Measurements from ENCODE around the gene HORMAD1.
"Not testable (repeated sequence)": the region's sequence is repeated elsewhere in the genome, so short reads cannot be mapped to it uniquely, and the experiment has no call there.

Gene HORMAD1

GRCh38 chr1:150720703-150721102, at the start of gene HORMAD1:
Gene HORMAD1 (minus strand): TSS chr1:150720895. CDS start chr1:150719505, 1,390 bp downstream.
- Histone ChIP-seq H3K4me3 (no peak within 1 kb of the TSS), H3K27ac (no peak within 1 kb of the TSS)

GRCh38 chr1:150767704-150768103, 47.0 kb upstream of the HORMAD1 start:
- not testable (repeated sequence) for H3K4me3 ChIP-seq, H3K27ac ChIP-seq

GRCh38 chr1:150765977-150766301, 45.2 kb upstream of the HORMAD1 start:
- Histone ChIP-seq H3K4me3 (peak overlapping the region in 6 of 7 experiments; percentile 20 to 44 (median 29)), H3K27ac (peak overlapping the region in 20 of 21 experiments; percentile 33 to 93 (median 81))

- H3K27ac ChIP-seq = peak within 1 kb of the TSS in 20 of 21 experiments; percentile 33 to 93 (median 81)
- peak within 1 kb of the TSS; percentile 20 to 44 (median 26) for H3K4me3 ChIP-seq
Measured at GRCh38 chr1:150765296-150765976, 44.7 kb upstream of the HORMAD1 start, which contains the start of gene CTSS. Gene CTSS (minus strand): TSS chr1:150765778. CDS start chr1:150764763, 1,015 bp downstream.

- peak overlapping the region; percentile 20 to 44 (median 26) for H3K4me3 ChIP-seq
- H3K27ac ChIP-seq = peak overlapping the region in 20 of 21 experiments; percentile 7 to 93 (median 80)
Measured at GRCh38 chr1:150764617-150765101, 44.0 kb upstream of the HORMAD1 start.

- Histone ChIP-seq H3K27ac (peak overlapping the region in 1 of 21 experiments; percentile 6), H3K4me3 (no peak overlapping the region)
Measured at GRCh38 chr1:150763018-150763417, 42.3 kb upstream of the HORMAD1 start.

- Histone ChIP-seq H3K4me3 (no peak overlapping the region), H3K27ac (no peak overlapping the region)
Measured at GRCh38 chr1:150762552-150762951, 41.9 kb upstream of the HORMAD1 start.

GRCh38 chr1:150761801-150762200, 41.1 kb upstream of the HORMAD1 start:
- Histone ChIP-seq H3K27ac (no peak overlapping the region), H3K4me3 (no peak overlapping the region)

GRCh38 chr1:150760013-150760412, 39.3 kb upstream of the HORMAD1 start:
- Histone ChIP-seq H3K4me3 (no peak overlapping the region), H3K27ac (no peak overlapping the region)

GRCh38 chr1:150753416-150753815, 32.7 kb upstream of the HORMAD1 start:
- no peak overlapping the region for H3K27ac ChIP-seq

GRCh38 chr1:150751443-150751842, 30.7 kb upstream of the HORMAD1 start:
- H3K4me3 ChIP-seq = no peak overlapping the region
- no peak overlapping the region for H3K27ac ChIP-seq

More at GRCh38 chr1:150753416-150753815, 32.7 kb upstream of the HORMAD1 start:
- no peak overlapping the region for H3K4me3 ChIP-seq

GRCh38 chr1:150749720-150750311, 29.1 kb upstream of the HORMAD1 start:
- Histone ChIP-seq H3K4me3 (no peak overlapping the region), H3K27ac (no peak overlapping the region)

GRCh38 chr1:150748878-150749719, 28.4 kb upstream of the HORMAD1 start:
- H3K4me3 ChIP-seq = no peak overlapping the region
- H3K27ac ChIP-seq = no peak overlapping the region

- Histone ChIP-seq H3K4me3 (no peak overlapping the region), H3K27ac (no peak overlapping the region)
Measured at GRCh38 chr1:150730130-150730721, 9.5 kb upstream of the HORMAD1 start.

GRCh38 chr1:150724336-150724735, 3.6 kb upstream of the HORMAD1 start:
- no peak overlapping the region for H3K27ac ChIP-seq

GRCh38 chr1:150720098-150720497, 597 bp downstream of the HORMAD1 start:
- no peak overlapping the region for H3K27ac ChIP-seq
- H3K4me3 ChIP-seq = no peak overlapping the region

More at GRCh38 chr1:150724336-150724735, 3.6 kb upstream of the HORMAD1 start:
- no peak overlapping the region for H3K4me3 ChIP-seq

GRCh38 chr1:150718225-150718891, 2.3 kb downstream of the HORMAD1 start:
- Histone ChIP-seq H3K4me3 (no peak overlapping the region), H3K27ac (no peak overlapping the region)

- H3K4me3 ChIP-seq, H3K27ac ChIP-seq: not testable (repeated sequence)
Measured at GRCh38 chr1:150709031-150709430, 11.7 kb downstream of the HORMAD1 start.

GRCh38 chr1:150708595-150708994, 12.1 kb downstream of the HORMAD1 start:
- no peak overlapping the region for H3K4me3 ChIP-seq
- no peak overlapping the region for H3K27ac ChIP-seq
